HCT116 (cell line): ENCODE measurements around the gene ACSM5. TPM values are rescaled to one million over a fixed set of nuclear protein-coding genes. Genes with fewer than 3 reads are reported as not detected.
"Not testable (repeated sequence)": the region's sequence is repeated elsewhere in the genome, so short reads cannot be mapped to it uniquely, and the experiment has no call there.

Experiments
- ATAC-seq: fragments of 200-7000 bp; cut with Tn5 transposase; 2 replicates; pipeline ENCODE4 v1.9.1; 2020; ENCODE audit warnings: mild to moderate bottlenecking, moderate library complexity
- BruUV-seq: library from RNA; stranded (reverse); fragments of 400-500 nt; replicated peaks from 2 replicates; lab custom pipeline; 2021; lab: Mats Ljungman, UMichigan
- CTCF ChIA-PET: fragments of 300-600 bp; sonication (Branson Sonifier 250); formaldehyde crosslinking; loops from one replicate; lab custom pipeline; 2021; ENCODE audit warnings: antibody characterized with exemption; lab: Charles Lee
- POLR2A ChIA-PET: fragments of 300-600, 350-600 bp; sonication (Branson Sonifier 250); formaldehyde crosslinking; loops from one replicate; lab custom pipeline; 2021; ENCODE audit warnings: antibody characterized with exemption; lab: Charles Lee
- RAD21 ChIA-PET, 2 experiments: fragments of 300-600 bp; sonication (Branson Sonifier 250); formaldehyde crosslinking; loops; one replicate each; lab custom pipeline; 2023; ENCODE audit warnings: low total read pairs in 2 of 2; ENCODE audit not compliant: uncharacterized antibody in 2 of 2, unreplicated experiment in 2 of 2, low non-redundant PET in 1 of 2; lab: Charles Lee
- DNase-seq: peaks from one replicate; pipeline ENCODE4 v3.0.0-alpha.2; 2010; ENCODE audit warnings: low read depth, low spot score
- H2AFZ ChIP-seq: fragments of 200-600 bp; shearing (Covaris generic), sonication (generic); 2 replicates; pipeline ENCODE4 v1.6.1; 2017; ENCODE audit warnings: low read depth, mixed run types, mixed read lengths, antibody characterized with exemption, low read length; ENCODE audit not compliant: poor library complexity, severe bottlenecking
- H3K27ac ChIP-seq: 2 replicates; pipeline ENCODE4 v1.5.1; 2012; ENCODE audit warnings: low read depth, low read length
- H3K27me3 ChIP-seq: fragments of 200-600 bp; sonication (generic); 2 replicates; pipeline ENCODE4 v1.6.1; 2016; ENCODE audit warnings: mixed run types, low read length, mixed read lengths; ENCODE audit not compliant: insufficient read depth
- H3K36me3 ChIP-seq, 2 experiments: fragments of 200-500 bp in 1 of 2; fragments of 200-600 bp in 1 of 2; sonication (Bioruptor generic) in 1 of 2; sonication (generic) in 1 of 2; 2 replicates each; pipeline versions ENCODE4 v1.5.1 to v1.6.1; 2014 to 2016; ENCODE audit warnings: low read length in 2 of 2, inconsistent platforms in 1 of 2, mixed read lengths in 1 of 2, mixed run types in 1 of 2; ENCODE audit not compliant: insufficient read depth in 2 of 2, control insufficient read depth in 1 of 2
- H3K4me1 ChIP-seq, 2 experiments: fragments of 200-600 bp in 1 of 2; sonication (generic) in 1 of 2; 2 replicates each; pipeline versions ENCODE4 v1.5.1 to v1.6.1; 2012 to 2017; ENCODE audit warnings: low read length in 2 of 2, inconsistent platforms in 1 of 2, mild to moderate bottlenecking in 1 of 2, mixed read lengths in 1 of 2, mixed run types in 1 of 2, moderate library complexity in 1 of 2; ENCODE audit not compliant: insufficient read depth in 2 of 2, control insufficient read depth in 1 of 2
- H3K4me2 ChIP-seq: fragments of 200-600 bp; sonication (generic); 2 replicates; pipeline ENCODE4 v1.6.1; 2017; ENCODE audit warnings: mixed run types, low read length, mixed read lengths
- H3K4me3 ChIP-seq, 2 experiments: fragments of 200-600 bp in 1 of 2; sonication (generic) in 1 of 2; replicated peaks in 1 of 2; 2 replicates each; pipeline ENCODE4 v1.5.1; 2011 to 2016; ENCODE audit warnings: low read length in 2 of 2, control low read depth in 1 of 2, low read depth in 1 of 2, mild to moderate bottlenecking in 1 of 2, mixed read lengths in 1 of 2, mixed run types in 1 of 2
- H3K79me2 ChIP-seq: fragments of 200-600 bp; sonication (generic); 2 replicates; pipeline ENCODE4 v1.6.1; 2017; ENCODE audit warnings: mild to moderate bottlenecking, mixed run types, low read length, moderate library complexity, mixed read lengths; ENCODE audit not compliant: insufficient read depth
- H3K9ac ChIP-seq: fragments of 200-600 bp; sonication (generic); 2 replicates; pipeline ENCODE4 v1.6.1; 2016; ENCODE audit warnings: low read length, mixed read lengths
- H3K9me2 ChIP-seq: fragments of 200-600 bp; sonication (generic), shearing (Covaris generic); 2 replicates; pipeline ENCODE4 v1.6.1; 2017; ENCODE audit warnings: mixed run types, mild to moderate bottlenecking, moderate library complexity; ENCODE audit not compliant: insufficient read depth
- H3K9me3 ChIP-seq, 2 experiments: fragments of 200-500 bp in 1 of 2; fragments of 200-600 bp in 1 of 2; sonication (Bioruptor generic) in 1 of 2; sonication (generic) in 1 of 2; 2 replicates each; pipeline ENCODE4 v1.6.1; 2014 to 2017; ENCODE audit warnings: low read length in 2 of 2, mixed read lengths in 2 of 2, inconsistent platforms in 1 of 2, low read depth in 1 of 2, mild to moderate bottlenecking in 1 of 2, mixed run types in 1 of 2, moderate library complexity in 1 of 2; ENCODE audit not compliant: control insufficient read depth in 1 of 2, insufficient read depth in 1 of 2
- H4K20me1 ChIP-seq: fragments of 200-600 bp; sonication (generic), shearing (Covaris generic); 2 replicates; pipeline ENCODE4 v1.6.1; 2017; ENCODE audit warnings: mixed run types, mild to moderate bottlenecking, moderate library complexity; ENCODE audit not compliant: insufficient read depth
- intact Hi-C: fragments of 100-400 bp; cut with micrococcal nuclease; formaldehyde crosslinking; loops from 2 replicates; pipeline ENCODE4 v1.10.0; 2022
- total RNA-seq: library from RNA; stranded (reverse); gene quantifications from one replicate; pipeline ENCODE4 v1.2.1, GENCODE V29; 2021; ENCODE audit not compliant: unreplicated experiment
- TF ChIP-seq, protein P1 (sequence below), 3 experiments: fragments of 200-600 bp in 1 of 3; sonication (generic) in 1 of 3; IDR thresholded peaks in 2 of 3; conservative IDR thresholded peaks in 1 of 3; 2 replicates each; pipeline ENCODE4 v1.5.1; 2012 to 2017; ENCODE audit warnings: low read depth in 2 of 3, low read length in 2 of 3, antibody characterized with exemption in 1 of 3, borderline replicate concordance in 1 of 3, control low read depth in 1 of 3, mild to moderate bottlenecking in 1 of 3, mixed read lengths in 1 of 3, mixed run types in 1 of 3, moderate library complexity in 1 of 3; ENCODE audit not compliant: insufficient read depth in 1 of 3

Gene ACSM5
- total RNA-seq, 1 experiment from 2014 or later = not detected

DNA sequence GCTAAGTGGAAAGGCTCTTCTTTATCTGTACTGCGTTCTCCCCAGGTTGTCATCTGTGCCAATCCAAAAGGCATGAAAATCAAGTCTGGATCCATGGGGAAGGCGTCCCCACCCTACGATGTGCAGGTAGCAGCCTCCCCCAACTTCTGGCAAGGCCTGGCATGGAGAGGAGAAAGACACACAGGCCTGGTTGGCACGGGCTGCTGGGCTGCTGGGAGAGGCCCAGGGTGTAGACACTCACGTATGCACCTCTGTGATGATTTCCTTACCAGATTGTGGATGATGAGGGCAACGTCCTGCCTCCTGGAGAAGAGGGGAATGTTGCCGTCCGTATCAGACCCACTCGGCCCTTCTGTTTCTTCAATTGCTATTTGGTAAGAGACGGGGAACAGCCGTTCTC is 21.6 kb downstream of the ACSM5 start (continued):
- TF ChIP-seq, protein P1, sequence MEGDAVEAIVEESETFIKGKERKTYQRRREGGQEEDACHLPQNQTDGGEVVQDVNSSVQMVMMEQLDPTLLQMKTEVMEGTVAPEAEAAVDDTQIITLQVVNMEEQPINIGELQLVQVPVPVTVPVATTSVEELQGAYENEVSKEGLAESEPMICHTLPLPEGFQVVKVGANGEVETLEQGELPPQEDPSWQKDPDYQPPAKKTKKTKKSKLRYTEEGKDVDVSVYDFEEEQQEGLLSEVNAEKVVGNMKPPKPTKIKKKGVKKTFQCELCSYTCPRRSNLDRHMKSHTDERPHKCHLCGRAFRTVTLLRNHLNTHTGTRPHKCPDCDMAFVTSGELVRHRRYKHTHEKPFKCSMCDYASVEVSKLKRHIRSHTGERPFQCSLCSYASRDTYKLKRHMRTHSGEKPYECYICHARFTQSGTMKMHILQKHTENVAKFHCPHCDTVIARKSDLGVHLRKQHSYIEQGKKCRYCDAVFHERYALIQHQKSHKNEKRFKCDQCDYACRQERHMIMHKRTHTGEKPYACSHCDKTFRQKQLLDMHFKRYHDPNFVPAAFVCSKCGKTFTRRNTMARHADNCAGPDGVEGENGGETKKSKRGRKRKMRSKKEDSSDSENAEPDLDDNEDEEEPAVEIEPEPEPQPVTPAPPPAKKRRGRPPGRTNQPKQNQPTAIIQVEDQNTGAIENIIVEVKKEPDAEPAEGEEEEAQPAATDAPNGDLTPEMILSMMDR (IDR thresholded peaks at IDR 0.05 in 2 of 3, conservative IDR thresholded peaks at IDR 0.05 in 1 of 3; ENCODE audit: borderline replicate concordance in 1 of 3, insufficient read depth in 1 of 3, low read depth in 2 of 3, low read length in 2 of 3) = no peak

DNA sequence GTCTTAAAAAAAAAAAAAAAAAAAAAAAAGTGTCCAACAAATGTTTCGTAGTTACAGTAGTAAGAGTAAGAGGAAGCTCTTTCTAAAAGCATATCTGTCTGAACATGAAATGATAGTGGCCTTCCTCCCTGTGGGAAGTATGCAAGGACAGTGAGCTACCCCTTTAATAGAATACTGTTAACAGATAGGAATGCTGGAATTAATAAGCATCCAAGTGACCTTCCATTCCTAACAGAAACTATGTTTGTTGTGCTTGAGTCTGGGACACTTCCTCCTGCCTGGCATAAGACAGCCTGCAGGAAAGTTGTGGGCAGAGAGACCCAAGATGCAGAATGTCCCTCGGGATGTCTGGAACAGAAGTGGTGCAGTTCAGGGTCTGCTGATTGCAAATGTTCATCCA is 29.6 kb downstream of the ACSM5 start:
- POLR2A ChIA-PET, H3K27ac ChIP-seq, H4K20me1 ChIP-seq, H3K9me2 ChIP-seq, H3K36me3 ChIP-seq, H3K4me1 ChIP-seq, intact Hi-C loops, DNase-seq, H3K4me2 ChIP-seq, H2AFZ ChIP-seq, RAD21 ChIA-PET, ATAC-seq, H3K9me3 ChIP-seq, CTCF ChIA-PET, H3K9ac ChIP-seq, BruUV-seq, H3K4me3 ChIP-seq, H3K79me2 ChIP-seq: not testable (repeated sequence)
- H3K27me3 ChIP-seq = peaks cover 11% of the 10 kb centered on the region

DNA sequence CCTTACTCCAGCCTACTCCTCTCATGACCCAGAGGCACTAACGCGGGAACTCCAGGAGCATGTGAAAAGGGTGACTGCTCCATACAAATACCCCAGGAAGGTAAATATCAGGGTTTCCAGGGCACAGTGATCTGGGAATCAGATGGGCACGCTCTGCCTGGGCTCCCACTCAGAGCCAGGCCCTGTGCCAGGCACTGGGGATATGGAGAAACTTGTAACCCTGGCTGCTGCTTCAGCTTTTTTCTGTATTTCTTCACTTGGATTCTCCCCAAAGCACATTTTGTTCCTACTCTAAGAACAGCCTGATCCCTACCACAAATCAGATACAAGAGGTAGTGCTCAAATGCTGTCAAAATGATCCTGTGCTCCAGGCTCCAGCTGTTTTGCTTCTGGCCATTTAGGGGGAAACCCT is 30.5 kb downstream of the ACSM5 start:
- H3K4me1 ChIP-seq, H3K9me3 ChIP-seq, ATAC-seq, H3K9me2 ChIP-seq, DNase-seq, H3K36me3 ChIP-seq, H3K4me3 ChIP-seq, H3K27ac ChIP-seq, H3K79me2 ChIP-seq, H3K9ac ChIP-seq, H4K20me1 ChIP-seq, BruUV-seq, CTCF ChIA-PET, H3K4me2 ChIP-seq, intact Hi-C loops, H2AFZ ChIP-seq, POLR2A ChIA-PET, RAD21 ChIA-PET: not testable (repeated sequence)
- peaks cover 11% of the 10 kb centered on the region for H3K27me3 ChIP-seq

DNA sequence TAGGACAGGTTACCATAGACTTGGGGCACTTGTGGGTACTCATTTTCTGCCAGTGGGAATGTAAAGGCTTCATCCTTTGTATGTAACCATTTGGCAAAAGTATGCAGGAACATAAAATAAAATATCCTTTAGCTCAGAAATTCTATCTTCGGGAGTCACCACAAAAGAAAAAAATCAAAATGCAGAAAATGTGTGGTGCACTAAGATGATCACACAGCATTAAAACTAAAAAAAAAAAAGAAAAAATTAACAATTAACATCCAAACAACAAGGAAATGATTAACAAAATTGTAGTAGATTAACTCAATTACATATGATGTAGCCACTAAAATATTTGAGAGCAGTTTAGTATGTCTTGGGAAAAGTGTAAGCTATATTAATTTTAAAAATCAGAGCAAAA is 31.4 kb downstream of the ACSM5 start:
- H2AFZ ChIP-seq, H3K4me2 ChIP-seq, ATAC-seq, H3K4me3 ChIP-seq, H3K9me3 ChIP-seq, intact Hi-C loops, H3K79me2 ChIP-seq, H3K4me1 ChIP-seq, RAD21 ChIA-PET, CTCF ChIA-PET, H3K9me2 ChIP-seq, H4K20me1 ChIP-seq, BruUV-seq, DNase-seq, H3K27me3 ChIP-seq, H3K9ac ChIP-seq, POLR2A ChIA-PET, H3K27ac ChIP-seq, H3K36me3 ChIP-seq: not testable (repeated sequence)
